DMS114 treated with DMSO at 0.1 percent for 48 hours (cell line): ENCODE measurements around the gene C20orf141.
"Not testable (repeated sequence)": the region's sequence is repeated elsewhere in the genome, so short reads cannot be mapped to it uniquely, and the experiment has no call there.

Source experiments
- DNase-seq: peaks from one replicate; lab custom pipeline; 2025; ENCODE audit not compliant: unreplicated experiment; lab: John Stamatoyannopoulos, UW

The C20orf141 gene

DNA sequence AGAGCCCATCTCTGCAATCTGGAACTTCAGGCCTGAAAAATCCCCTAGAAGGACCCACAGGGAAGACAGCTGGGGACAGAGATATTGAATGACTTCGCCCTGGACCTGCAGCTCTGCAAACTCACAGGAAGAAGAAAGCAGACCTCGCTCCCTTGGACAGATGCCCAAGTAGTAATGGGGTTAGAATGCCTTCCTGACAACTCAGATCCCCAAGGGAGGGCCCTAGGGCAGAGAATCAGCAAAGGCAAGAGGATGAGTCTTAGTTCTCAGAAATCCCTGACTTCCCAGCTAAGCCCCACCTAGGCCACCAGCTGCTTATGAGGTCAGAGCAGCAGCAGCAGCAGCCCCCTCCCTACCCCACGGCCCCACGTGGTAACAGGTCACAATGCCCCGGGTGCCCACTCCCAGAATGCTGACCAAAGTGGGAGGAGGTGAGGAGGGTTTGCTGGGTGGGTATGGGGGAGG lies at the start of gene C20orf141:
C20orf141 (plus strand) TSS at position 401 of the 465 bp plus-strand sequence. CDS start 198 bp downstream, outside the sequence.
- no peak for DNase-seq

DNA sequence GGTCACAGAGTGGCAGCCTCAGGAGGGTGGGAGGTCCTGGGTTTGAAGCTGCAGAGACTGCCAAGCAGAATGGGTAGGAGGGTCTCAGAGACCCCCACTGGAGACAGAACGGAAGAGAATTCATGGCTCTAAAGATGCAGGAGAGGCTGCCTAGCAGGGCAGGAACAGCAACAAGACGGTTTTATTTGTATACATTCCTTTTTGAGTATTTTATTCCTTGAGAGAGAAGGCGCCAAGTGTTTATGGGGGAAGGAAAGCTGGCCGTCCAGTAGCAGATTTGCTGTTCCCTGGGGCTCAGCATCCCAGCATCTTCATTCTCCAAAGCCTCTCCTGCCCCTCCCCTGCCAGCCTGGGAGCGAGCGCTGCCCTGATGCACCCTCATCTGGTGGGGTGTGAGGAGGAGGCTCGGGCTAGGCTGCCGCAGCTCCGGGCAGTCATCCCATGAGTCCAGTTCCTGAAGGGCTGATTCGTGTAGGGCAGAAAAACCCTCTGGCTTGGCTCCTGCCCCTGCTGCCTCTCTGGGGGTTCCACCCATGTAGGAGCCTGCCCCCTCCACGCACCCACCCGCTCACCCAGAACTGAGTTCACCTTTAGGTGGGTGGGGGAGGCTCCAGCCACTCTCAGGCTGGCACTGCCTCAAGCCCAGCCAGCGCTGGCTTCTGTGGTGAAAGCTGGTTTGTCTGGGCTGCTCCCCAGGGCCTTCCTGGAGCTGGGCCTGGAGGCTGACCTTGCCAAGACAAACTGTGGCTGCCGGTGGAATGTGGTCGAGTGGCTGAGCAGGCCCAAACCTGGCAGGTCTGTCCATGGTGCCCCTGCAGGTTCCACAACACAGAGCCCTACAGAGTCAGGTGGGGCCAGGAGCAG lies 46.8 kb upstream of the C20orf141 start:
- DNase-seq: no peak

GRCh38 chr20:2768632-2769015 lies 46.2 kb upstream of the C20orf141 start:
- DNase-seq: no peak

DNA sequence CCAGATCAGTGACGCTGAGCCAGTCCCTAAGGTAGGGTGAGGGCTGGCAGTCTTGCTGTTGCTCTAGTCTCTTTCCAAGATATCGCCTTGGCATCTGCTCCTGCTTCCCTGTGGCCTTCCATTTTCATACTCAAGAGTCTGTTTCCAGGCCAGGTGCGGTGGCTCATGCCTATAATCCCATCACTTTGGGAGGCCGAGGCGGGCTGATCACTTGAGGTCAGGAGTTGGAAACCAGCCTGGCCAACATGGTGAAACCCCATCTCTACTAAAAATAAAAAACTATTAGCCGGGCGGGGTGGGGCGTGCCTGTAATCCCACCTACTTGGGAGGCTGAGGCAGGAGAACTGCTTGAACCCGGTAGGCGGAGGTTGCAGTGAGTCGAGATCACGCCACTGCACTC lies 44.7 kb upstream of the C20orf141 start:
- not testable (repeated sequence) for DNase-seq

DNA sequence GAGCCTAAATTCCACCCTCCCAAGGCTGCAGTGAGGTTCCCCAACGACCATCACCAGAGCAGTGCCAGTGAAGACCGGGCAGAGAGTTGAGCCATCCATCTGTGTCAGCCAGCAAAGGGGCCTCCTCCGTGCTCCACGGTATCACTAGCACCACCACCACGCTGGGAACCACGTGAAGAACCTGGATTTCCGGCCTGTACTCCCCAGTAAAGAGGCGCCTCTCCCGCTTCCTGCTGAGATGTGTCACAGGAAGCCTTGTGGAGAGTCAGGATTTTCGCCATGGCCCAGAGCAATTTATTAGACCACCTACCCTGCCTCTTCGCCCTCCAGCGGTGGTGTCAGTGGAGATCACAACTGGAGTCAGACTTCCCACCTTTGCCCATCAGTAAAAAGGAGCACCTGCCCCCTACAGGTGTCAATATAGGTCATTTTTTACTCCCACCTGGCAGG lies 43.1 kb upstream of the C20orf141 start:
- DNase-seq: no peak

DNA sequence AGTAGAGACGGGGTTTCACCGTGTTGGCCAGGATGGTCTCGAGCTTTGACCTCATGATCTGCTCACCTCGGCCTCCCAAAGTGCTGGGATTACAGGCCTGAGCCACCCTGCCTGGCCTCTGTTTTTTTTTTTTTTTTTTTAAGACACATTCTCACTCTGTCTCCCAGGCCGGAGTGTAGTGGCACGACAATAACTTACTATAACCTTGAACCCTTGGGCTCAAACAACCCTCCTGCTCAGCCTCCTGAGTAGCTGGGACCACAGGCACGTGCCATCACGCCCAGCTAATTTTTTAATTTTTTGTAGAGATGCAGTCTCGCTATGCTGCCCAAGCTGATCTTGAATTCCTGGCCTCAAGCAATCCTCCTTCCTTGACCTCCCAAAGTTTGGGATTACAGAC lies 41.0 kb upstream of the C20orf141 start:
- DNase-seq: no peak

DNA sequence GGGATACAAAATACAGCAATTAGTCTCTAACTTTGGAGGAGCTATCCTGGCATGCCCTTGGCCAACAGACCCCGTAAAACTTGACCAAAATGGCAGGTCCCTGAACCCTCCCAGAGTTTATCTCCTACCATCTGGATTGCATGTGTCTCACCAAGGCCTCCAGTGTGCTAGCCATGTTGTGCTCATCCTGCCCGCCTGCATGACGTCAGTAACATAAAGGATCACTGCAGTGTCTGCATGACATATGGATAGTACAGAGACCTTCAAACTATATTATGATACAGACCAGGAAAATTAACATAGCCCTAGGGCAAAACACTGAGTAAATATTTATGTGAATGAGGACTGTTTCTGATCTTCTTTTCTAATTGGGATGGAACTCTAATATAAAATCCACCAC lies 39.6 kb upstream of the C20orf141 start:
- no peak for DNase-seq

GRCh38 chr20:2778602-2779321 lies 36.0 kb upstream of the C20orf141 start:
- DNase-seq: no peak

- DNase-seq: no peak
These were observed 33.8 kb upstream of the C20orf141 start for GRCh38 chr20:2780948-2781347.

DNA sequence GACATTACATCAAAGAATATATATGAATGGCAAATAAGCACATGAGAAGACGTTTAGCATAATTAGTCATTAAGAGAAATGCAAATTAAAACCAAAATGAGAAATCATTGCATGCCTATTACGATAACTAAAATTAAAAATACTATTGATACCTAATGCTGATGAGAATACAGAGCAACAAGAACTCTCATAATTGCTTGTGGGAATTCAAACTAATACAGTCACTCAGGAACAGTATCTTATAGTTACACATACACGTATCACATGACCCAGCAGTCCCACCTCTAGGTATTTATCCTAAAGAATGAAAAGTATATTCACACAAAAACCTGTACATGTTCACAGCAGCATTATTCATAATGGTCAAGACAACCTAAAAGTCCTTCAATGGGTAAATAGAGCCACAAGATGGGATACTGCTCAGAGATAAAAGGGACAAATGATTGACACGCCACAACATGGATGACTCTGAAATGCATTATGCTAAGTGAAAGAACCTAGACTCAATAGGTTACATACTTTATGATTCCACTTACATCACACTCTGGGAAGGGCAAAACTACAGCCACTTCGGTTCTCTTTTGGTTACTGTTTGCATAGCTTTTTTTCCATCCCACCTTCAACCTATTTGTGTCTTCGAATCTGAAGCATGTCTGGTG lies 30.8 kb upstream of the C20orf141 start:
- no peak for DNase-seq

- no peak for DNase-seq
These were observed 21.3 kb upstream of the C20orf141 start for GRCh38 chr20:2793471-2793870.

- DNase-seq: no peak
These were observed 20.5 kb upstream of the C20orf141 start for GRCh38 chr20:2794202-2794748.

GRCh38 chr20:2794866-2795447 lies 19.8 kb upstream of the C20orf141 start:
- no peak for DNase-seq

GRCh38 chr20:2795451-2795850 lies 19.3 kb upstream of the C20orf141 start:
- DNase-seq: no peak

- no peak for DNase-seq
These were observed 18.7 kb upstream of the C20orf141 start for GRCh38 chr20:2796011-2796660.

- no peak for DNase-seq
These were observed 17.4 kb upstream of the C20orf141 start for GRCh38 chr20:2797136-2797983.

DNA sequence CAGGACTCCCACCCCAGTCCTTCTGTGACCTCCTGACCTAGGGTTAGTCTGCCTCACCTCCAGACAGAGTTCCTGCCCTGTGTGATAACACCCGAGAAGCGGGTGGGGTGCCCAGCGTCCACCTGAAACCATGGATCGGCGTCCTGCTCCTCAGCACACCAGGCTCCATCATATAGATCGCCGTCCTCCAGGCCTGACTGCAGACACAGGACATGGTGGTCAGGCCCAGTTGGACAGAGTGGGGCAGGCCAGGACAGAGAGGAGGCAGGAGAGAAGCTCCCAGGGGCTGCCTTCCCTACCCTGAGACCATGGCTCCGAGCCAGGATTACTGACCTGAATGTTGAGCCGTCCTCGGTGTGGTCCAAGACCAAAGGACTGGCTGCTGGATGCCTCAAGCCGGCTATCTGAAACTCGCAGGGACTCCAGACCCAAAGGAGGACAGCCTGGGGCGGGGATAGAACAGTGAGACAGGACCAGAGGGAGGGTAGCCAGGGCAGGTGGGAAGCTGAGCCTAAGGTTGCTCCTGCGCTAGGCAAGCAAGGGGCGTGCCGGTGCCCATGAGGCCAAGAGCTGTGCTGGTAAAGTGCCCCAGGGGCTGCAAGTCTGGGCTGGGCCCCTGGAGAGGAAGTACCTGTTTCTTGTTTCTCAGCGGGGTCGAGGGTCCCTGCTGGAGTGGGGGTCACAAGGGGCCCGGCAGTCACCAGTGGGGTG lies 16.5 kb upstream of the C20orf141 start:
- no peak for DNase-seq

- DNase-seq: no peak
These were observed 16.0 kb upstream of the C20orf141 start for GRCh38 chr20:2798814-2799213.

DNA sequence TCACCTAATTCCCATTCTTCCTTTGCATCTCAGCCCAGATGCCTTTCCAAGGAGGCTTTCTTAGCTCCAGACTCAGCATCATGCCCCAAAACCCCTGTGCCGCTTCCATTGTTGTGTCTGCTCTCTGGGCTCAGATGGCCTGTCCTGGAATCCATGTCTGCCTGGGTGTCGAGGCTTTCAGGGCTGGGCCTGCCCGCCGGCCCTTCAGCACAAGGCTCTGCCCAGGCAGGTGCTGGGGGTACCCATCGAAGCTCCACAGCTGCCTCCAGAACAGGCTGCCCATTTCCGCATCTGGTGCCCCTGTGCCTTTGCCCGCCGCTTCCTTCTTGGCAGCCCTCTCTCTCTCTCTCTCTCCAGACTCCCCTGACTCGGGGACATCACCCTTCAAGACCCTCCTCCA lies 15.5 kb upstream of the C20orf141 start:
- DNase-seq: no peak
